Retinal pigment epithelial cell (primary cell): ENCODE measurements around the gene GPS1.

Experiments
- DNase-seq: peaks from one replicate; pipeline ENCODE4 v3.0.0-alpha.2; 2010; ENCODE audit warnings: low read depth
- H3K4me3 ChIP-seq: 2 replicates; pipeline ENCODE4 v1.5.1; 2011; ENCODE audit warnings: mild to moderate bottlenecking, low read length, control low read depth, moderate library complexity
- TF ChIP-seq, protein P1 (sequence below): conservative IDR thresholded peaks from 2 replicates; pipeline ENCODE4 v1.5.1; 2011; ENCODE audit warnings: low read depth, low read length, control low read depth, inconsistent platforms

GPS1 gene

GRCh38 chr17:82041144-82041814, 10.4 kb upstream of the GPS1 start:
- no peak overlapping the region for H3K4me3 ChIP-seq
- TF ChIP-seq, protein P1, sequence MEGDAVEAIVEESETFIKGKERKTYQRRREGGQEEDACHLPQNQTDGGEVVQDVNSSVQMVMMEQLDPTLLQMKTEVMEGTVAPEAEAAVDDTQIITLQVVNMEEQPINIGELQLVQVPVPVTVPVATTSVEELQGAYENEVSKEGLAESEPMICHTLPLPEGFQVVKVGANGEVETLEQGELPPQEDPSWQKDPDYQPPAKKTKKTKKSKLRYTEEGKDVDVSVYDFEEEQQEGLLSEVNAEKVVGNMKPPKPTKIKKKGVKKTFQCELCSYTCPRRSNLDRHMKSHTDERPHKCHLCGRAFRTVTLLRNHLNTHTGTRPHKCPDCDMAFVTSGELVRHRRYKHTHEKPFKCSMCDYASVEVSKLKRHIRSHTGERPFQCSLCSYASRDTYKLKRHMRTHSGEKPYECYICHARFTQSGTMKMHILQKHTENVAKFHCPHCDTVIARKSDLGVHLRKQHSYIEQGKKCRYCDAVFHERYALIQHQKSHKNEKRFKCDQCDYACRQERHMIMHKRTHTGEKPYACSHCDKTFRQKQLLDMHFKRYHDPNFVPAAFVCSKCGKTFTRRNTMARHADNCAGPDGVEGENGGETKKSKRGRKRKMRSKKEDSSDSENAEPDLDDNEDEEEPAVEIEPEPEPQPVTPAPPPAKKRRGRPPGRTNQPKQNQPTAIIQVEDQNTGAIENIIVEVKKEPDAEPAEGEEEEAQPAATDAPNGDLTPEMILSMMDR, result no peak
- no peak for DNase-seq

- TF ChIP-seq, protein P1, result no peak
- no peak overlapping the region for H3K4me3 ChIP-seq
- DNase-seq, result no peak
These were observed 9.0 kb upstream of the GPS1 start for GRCh38 chr17:82042649-82043048.

DNA sequence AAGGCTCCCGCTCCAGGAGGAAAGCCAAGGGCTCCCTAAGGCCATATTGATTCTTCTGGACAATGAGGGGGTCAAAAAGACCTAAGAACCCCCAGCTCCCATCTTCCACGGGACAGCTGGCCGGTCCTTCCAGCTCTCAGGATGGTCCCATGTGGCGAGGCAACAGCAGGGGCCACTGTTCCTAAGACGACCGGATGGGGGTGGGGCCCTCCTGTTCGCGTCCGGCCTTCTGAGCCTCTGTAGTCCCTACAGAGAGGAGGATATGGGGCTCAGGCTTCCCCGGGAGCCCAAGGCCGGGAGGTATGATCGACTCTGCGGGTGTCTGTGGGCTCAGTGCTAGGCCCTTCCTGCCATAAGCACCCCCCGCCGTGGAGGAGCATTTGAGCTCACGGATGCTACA, 8.2 kb upstream of the GPS1 start:
- no peak for DNase-seq
- TF ChIP-seq, protein P1, result no peak
- no peak overlapping the region for H3K4me3 ChIP-seq

GRCh38 chr17:82045936-82046484, 5.7 kb upstream of the GPS1 start:
- no peak overlapping the region for H3K4me3 ChIP-seq
- no peak for DNase-seq
- TF ChIP-seq, protein P1, result no peak

DNA sequence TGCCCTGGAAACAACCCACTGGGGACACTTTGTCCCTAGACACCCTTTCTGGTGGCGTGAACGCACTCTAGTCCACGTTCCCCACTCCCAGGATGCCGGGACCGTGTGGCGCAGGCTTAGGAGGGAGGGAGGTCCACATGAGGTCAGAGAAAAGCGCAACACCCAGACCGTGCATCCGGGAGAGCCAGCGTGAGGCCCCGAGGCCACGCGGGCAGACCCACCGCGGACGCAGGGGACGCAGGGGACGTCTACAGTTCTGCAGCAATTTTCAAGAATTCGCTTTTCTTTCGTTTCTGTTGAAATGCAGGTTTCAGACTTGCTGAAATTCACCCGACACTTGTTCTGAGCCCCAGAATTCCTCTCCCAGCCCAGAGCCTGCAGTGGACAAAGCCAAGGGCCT, 4.8 kb upstream of the GPS1 start:
- TF ChIP-seq, protein P1, result no peak
- H3K4me3 ChIP-seq, result no peak overlapping the region
- no peak for DNase-seq

DNA sequence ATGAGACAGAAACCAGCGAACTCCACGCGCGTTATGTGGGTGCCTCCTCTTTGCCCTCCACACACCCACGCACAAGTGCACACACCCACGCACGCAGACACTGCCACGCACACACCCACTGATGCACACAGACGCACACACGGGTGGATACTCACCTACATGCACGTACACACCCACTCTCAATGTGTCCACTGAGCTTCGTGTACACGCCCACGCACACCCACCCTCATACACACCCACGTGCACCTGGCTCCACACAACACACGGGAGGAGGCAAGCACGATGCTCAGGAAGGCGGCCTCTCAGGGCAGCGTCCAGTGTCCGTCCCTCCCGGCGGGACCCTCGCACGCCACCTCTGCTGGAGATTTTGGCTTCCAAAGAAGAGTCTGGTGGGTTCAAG, 4.3 kb upstream of the GPS1 start:
- DNase-seq, result no peak
- TF ChIP-seq, protein P1, result no peak

DNA sequence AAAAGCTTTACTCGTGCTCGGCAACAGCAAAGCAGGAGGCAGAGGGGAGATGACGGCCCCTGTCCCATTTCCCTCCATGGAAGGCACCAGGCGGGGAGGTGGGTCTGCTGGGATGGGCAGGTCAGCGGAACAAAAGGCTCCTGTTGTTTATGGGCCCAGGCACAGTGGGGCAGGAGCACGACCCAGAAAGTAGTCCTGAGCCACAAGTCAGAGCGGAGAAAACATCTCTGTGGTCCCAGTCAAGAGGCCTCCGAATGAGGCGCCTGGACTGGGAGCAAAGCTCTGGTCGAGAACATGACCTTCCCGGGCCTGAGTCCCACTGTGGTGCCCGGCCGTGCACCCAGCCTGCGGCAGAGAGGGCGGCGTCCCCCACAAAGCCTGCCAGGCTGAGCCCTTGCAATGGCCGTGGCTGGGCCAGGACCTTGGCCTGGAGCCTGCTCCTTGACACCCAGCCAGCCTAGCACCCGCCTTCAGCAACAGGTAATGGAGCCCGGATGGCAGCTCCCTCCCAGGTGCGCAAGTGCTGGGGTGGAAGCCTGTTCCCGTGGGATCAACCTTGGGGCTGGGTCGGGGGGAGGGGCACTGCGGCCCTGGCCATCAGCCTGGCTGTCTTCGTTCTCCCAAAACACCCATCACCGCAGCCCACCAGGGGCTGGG, 3.7 kb upstream of the GPS1 start:
- H3K4me3 ChIP-seq, result no peak overlapping the region
- TF ChIP-seq, protein P1, result no peak
- DNase-seq, result no peak

More for the DNA sequence above, 4.3 kb upstream of the GPS1 start:
- no peak overlapping the region for H3K4me3 ChIP-seq
